HUES48 (cell line): ENCODE data around the gene TNFSF12.
A peak's percentile ranks its signal among the peaks of the same experiment; 100 is the strongest.

Experiments
- H3K27ac ChIP-seq: one replicate; pipeline ENCODE4 v1.7.0; 2013; ENCODE audit warnings: low read depth, low read length, inconsistent platforms
- H3K27me3 ChIP-seq: 2 replicates; pipeline ENCODE4 v1.6.1; 2013; ENCODE audit warnings: mild to moderate bottlenecking, low read length; ENCODE audit not compliant: control insufficient read depth, insufficient read depth
- H3K36me3 ChIP-seq: 2 replicates; pipeline ENCODE4 v1.6.1; 2013; ENCODE audit warnings: low read length; ENCODE audit not compliant: control insufficient read depth, insufficient read depth
- H3K4me1 ChIP-seq: 2 replicates; pipeline ENCODE4 v1.6.1; 2013; ENCODE audit warnings: mild to moderate bottlenecking, low read length; ENCODE audit not compliant: control insufficient read depth, insufficient read depth
- H3K4me3 ChIP-seq: 2 replicates; pipeline ENCODE4 v1.5.1; 2013; ENCODE audit warnings: mild to moderate bottlenecking, low read depth, low read length
- H3K9ac ChIP-seq: 2 replicates; pipeline ENCODE4 v1.6.1; 2013; ENCODE audit warnings: mild to moderate bottlenecking, low read depth, low read length, moderate library complexity
- H3K9me3 ChIP-seq: 2 replicates; pipeline ENCODE4 v1.6.1; 2013; ENCODE audit warnings: low read length; ENCODE audit not compliant: control insufficient read depth, insufficient read depth

TNFSF12 gene

GRCh38 chr17:7549401-7550055 lies 670 bp downstream of the TNFSF12 start:
- H3K9me3 ChIP-seq, result no peaks in the 10 kb centered on the region
- H3K4me1 ChIP-seq, result 0 out of 2 replicates have a peak, but pooled peaks cover 4% of the 10 kb centered on the region
- H3K27me3 ChIP-seq, result peaks cover 3% of the 10 kb centered on the region; the same call in 1 of the 2 replicates
- peak overlapping the region; percentile 78; the same call in 1 of the 2 replicates for H3K4me3 ChIP-seq
- no peak overlapping the region for H3K9ac ChIP-seq
- no peaks in the 10 kb centered on the region for H3K36me3 ChIP-seq
- no peak overlapping the region for H3K27ac ChIP-seq

DNA sequence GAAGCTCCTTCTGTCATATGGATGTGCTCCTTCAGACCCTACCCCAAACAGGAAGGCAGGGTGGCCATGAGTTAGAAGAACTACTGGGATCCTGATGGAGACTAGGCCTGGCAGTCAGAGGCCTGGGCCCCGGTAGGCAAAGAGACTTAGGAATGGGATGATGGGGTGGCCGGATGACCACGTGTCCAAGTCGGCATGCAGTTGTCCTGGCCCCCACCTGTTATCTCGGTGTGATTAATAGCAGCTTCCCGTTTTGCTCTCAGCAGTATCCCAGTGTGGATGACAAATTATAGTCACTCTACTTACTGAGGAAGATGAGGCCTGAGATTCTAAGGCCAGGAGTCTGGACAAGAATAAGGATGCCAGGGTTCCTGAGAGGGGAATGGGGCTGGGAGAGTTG lies 1.5 kb downstream of the TNFSF12 start:
- Histone ChIP-seq H3K9me3 (no peaks in the 10 kb centered on the region), H3K27me3 (peaks cover 3% of the 10 kb centered on the region; the same call in 1 of the 2 replicates), H3K27ac (no peak overlapping the region), H3K4me1 (0 out of 2 replicates have a peak, but pooled peaks cover 4% of the 10 kb centered on the region), H3K9ac (no peak overlapping the region), H3K4me3 (no peak overlapping the region), H3K36me3 (no peaks in the 10 kb centered on the region)

DNA sequence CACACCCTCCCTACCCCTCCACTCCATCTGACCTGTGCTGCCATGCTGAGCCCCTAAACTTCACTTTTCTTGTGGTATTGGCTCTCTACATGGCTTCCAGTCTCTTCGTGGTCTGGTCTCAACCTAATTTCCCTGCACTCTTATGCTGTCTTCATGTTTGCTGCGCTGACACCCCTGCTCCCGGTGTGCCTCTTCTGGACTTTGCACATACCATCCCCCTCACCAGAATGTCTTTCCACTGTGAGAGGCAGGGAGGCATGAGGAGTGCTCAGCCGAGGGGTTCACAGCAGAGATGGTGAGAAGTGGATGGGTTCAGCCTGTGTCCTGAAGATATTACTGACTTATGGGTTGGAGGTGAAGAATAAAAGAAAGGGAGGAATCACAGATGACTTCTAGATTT lies 2.5 kb downstream of the TNFSF12 start:
- Histone ChIP-seq H3K4me3 (no peak overlapping the region), H3K9me3 (no peaks in the 10 kb centered on the region), H3K27me3 (peaks cover 3% of the 10 kb centered on the region; the same call in 1 of the 2 replicates), H3K9ac (no peak overlapping the region), H3K36me3 (no peaks in the 10 kb centered on the region), H3K4me1 (0 out of 2 replicates have a peak, but pooled peaks cover 4% of the 10 kb centered on the region), H3K27ac (no peak overlapping the region)

DNA sequence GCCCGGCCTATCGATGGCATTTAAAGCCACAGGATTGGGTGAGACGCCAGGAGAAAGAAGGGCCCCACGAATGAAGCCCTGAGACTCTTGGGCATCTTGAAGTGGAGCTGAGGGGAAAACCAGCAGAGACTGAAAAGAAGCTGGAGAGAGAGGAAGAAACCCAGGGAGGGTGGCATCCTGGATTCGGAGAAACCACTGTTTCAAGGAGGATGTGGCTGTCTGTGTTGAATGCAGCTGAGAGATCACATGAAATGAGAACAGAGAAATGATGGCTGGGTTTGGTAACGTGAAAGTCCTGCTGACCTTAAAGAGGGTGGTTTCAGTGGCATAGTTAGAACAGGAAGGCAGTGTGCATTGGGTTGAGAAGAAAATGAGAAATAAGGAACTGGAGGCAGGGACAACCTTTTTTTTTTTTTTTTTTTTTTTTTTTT lies 3.8 kb downstream of the TNFSF12 start:
- H3K27ac ChIP-seq, result no peak overlapping the region
- H3K36me3 ChIP-seq, result no peaks in the 10 kb centered on the region
- H3K9ac ChIP-seq, result no peak overlapping the region
- no peak overlapping the region for H3K4me3 ChIP-seq
- no peaks in the 10 kb centered on the region for H3K9me3 ChIP-seq
- peaks cover 3% of the 10 kb centered on the region; the same call in 1 of the 2 replicates for H3K27me3 ChIP-seq
- peaks cover 14% of the 10 kb centered on the region for H3K4me1 ChIP-seq

GRCh38 chr17:7553356-7553755 lies 4.5 kb downstream of the TNFSF12 start:
- Histone ChIP-seq H3K9me3 (no peaks in the 10 kb centered on the region), H3K9ac (no peak overlapping the region), H3K36me3 (no peaks in the 10 kb centered on the region), H3K4me1 (peaks cover 19% of the 10 kb centered on the region), H3K27ac (no peak overlapping the region), H3K27me3 (peaks cover 2% of the 10 kb centered on the region; the same call in 1 of the 2 replicates), H3K4me3 (no peak overlapping the region)

- H3K4me3 ChIP-seq, result no peak overlapping the region
- H3K9me3 ChIP-seq, result no peaks in the 10 kb centered on the region
- H3K27ac ChIP-seq, result no peak overlapping the region
- no peak overlapping the region for H3K9ac ChIP-seq
- no peaks in the 10 kb centered on the region for H3K27me3 ChIP-seq
- no peaks in the 10 kb centered on the region for H3K36me3 ChIP-seq
- H3K4me1 ChIP-seq, result peaks cover 33% of the 10 kb centered on the region
Measured at GRCh38 chr17:7555320-7555948, 6.6 kb downstream of the TNFSF12 start.

DNA sequence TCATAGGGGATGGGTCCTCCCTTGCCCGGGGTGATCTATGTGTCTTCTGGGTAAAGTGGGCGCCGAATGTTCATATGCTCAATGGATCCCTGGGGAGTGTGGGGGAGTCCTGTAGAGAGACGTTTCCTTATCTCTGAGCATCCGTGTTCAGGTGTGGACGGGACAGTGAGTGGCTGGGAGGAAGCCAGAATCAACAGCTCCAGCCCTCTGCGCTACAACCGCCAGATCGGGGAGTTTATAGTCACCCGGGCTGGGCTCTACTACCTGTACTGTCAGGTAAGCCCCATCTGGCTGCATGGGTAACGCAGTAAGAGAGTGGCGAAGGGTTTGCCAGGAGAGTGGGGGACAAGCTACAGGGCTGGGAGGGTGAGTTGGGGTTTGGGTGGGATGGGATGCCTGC lies 7.8 kb downstream of the TNFSF12 start:
- no peak overlapping the region for H3K9ac ChIP-seq
- H3K4me1 ChIP-seq, result peaks cover 38% of the 10 kb centered on the region
- no peaks in the 10 kb centered on the region for H3K9me3 ChIP-seq
- H3K4me3 ChIP-seq, result no peak overlapping the region
- H3K27me3 ChIP-seq, result no peaks in the 10 kb centered on the region
- no peaks in the 10 kb centered on the region for H3K36me3 ChIP-seq
- no peak overlapping the region for H3K27ac ChIP-seq

GRCh38 chr17:7557147-7557764 lies 8.4 kb downstream of the TNFSF12 start:
- Histone ChIP-seq H3K27ac (no peak overlapping the region), H3K27me3 (no peaks in the 10 kb centered on the region), H3K36me3 (no peaks in the 10 kb centered on the region), H3K9ac (no peak overlapping the region), H3K4me3 (no peak overlapping the region), H3K9me3 (no peaks in the 10 kb centered on the region), H3K4me1 (peaks cover 38% of the 10 kb centered on the region)

DNA sequence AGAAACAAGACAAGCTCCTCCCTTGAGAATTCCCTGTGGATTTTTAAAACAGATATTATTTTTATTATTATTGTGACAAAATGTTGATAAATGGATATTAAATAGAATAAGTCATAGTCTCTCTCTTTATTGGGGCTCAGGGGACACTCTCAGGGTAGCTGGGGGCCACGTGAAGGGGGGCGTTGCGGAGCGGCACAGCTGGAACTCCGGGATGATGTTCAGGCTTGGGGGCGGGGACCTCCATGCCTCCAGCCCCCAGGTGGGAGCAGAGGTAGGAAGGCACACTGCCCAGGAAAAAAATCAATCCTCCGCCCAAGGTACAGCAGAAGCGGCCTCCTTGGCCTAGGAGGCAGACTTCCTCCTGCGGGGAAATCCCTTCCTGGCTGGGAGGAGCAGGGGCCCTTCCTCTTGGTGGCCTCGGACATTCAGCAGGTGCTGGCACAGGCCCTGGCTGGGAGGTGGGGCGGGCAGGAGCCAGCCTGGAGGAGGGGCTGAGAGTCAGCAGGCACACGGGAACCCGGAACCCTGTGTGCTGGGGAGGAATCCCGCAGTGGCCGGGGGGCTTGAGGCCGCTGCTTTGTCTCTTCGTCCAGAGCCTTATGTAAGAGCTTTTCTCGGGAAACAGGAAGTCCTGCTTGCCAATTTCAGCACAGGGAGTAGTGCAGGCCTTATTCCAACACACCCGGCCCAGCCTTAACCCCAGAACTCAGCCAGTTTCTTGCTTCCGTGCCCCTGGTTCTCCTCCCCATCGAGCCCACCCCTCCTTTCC lies 9.1 kb downstream of the TNFSF12 start:
- no peaks in the 10 kb centered on the region for H3K36me3 ChIP-seq
- H3K9me3 ChIP-seq, result no peaks in the 10 kb centered on the region
- H3K9ac ChIP-seq, result peak overlapping the region; percentile 51; the same call in 1 of the 2 replicates
- H3K27ac ChIP-seq, result peak overlapping the region; percentile 50
- peak overlapping the region; percentile 30; the same call in 1 of the 2 replicates for H3K4me3 ChIP-seq
- peaks cover 43% of the 10 kb centered on the region for H3K4me1 ChIP-seq
- H3K27me3 ChIP-seq, result no peaks in the 10 kb centered on the region

- peaks cover 4% of the 10 kb centered on the region for H3K36me3 ChIP-seq
- peaks cover 43% of the 10 kb centered on the region for H3K4me1 ChIP-seq
- H3K4me3 ChIP-seq, result peak within 1 kb of the TSS; percentile 30; the same call in 1 of the 2 replicates
- no peaks in the 10 kb centered on the region for H3K27me3 ChIP-seq
- no peaks in the 10 kb centered on the region for H3K9me3 ChIP-seq
- H3K9ac ChIP-seq, result peak within 1 kb of the TSS; percentile 51; the same call in 1 of the 2 replicates
- peak within 1 kb of the TSS; percentile 50 for H3K27ac ChIP-seq
Measured at GRCh38 chr17:7558544-7559319, 9.9 kb downstream of the TNFSF12 start, which contains the start of gene TNFSF13. Gene TNFSF13 (plus strand): TSS chr17:7558750. CDS start chr17:7559040, 290 bp downstream.
